Activated CD4-positive, alpha-beta T cell treated with anti-CD3 and anti-CD28 coated beads, Interleukin-2, Interleukin-6, amounts not matched to agents 100 ng/mL and 50 ng/mL, durations not matched to agents 16 hours and 8 hours (primary cell): ENCODE results near the gene COTL1.
A peak's percentile ranks its signal among the peaks of the same experiment; 100 is the strongest.
"Not testable (repeated sequence)": the region's sequence is repeated elsewhere in the genome, so short reads cannot be mapped to it uniquely, and the experiment has no call there.

Experiments
- DNase-seq: peaks from one replicate; pipeline ENCODE4 v3.0.0-alpha.2; 2020

Gene COTL1

DNA sequence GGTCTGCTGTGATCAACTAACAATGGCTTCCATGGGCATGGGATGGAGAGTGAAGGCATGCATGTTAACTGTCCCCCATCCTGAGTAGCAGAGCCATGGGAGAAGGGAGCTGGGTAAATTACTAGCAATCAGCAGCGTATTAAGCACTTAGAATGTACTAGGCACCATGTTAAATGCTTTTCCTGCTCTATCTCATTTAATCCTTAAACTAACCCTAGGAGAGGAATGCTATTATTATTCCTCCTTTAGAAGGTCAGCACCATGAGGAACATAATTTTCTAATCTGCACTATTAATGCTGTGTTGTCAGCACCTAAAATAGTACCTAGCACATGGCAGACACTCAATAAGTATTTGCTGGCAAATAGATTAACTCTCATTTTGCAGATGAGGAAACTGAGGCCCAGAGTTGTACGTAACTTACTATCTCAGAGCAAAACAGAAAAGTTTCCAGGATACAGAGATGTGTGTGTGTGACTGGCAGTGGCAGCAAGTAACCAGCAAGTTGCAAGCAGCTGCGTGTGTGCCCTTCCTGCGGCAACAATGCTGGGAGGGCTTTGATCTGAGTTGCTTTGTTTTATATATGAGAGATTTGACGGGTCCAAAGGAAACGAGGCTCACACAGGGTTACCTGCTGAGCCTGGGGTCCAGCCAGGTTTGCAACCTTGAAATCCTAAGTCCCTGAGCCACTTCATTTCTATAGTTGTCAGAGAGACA, 23.9 kb upstream of the COTL1 start:
- no peak for DNase-seq

DNA sequence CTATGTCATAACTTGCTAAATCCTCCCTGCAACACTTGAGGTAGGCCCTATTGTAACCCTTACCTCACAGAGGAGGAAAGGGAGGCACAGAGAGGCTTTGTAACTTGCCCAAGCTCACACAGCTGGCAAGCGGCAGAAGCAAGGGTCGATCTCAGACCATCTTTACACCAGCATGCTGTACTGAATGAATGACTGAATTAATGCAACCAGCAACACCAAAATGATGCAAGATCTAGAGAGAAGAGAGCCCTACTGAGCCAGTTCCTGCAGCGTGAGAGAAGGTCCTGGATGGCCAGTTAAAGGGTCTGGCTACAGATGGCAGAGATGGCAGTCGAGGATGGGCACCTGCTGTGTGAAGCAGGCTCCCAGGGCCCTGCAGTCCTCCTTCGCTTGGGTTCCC, 22.3 kb upstream of the COTL1 start:
- no peak for DNase-seq

DNA sequence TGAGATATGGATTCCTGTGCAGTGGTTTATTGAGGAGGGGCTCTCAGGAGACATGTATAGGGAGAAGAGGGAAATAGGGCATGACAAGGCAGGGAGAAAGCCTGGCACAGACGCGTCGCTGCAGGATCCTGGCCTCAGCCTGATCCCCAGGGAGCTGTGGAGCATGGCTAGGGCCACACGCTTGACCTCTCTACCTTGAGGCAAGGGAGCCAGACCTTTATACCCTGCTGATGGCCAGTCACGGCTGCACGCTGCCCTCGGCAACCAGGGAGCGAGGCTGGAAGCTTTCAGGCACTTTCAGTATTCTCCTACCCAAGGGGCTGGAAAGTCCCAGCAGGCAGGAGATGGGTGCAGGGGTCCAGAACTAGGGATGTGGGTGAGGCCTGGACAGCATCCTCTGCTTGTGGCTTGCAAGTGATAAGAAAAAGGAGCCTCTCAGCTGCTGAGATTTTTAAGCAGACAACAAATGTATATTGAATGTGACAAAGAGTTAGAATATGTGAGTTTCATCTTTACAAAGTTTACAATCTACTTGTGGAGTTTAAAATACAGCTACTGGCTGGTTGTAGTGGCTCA, 20.4 kb upstream of the COTL1 start:
- no peak for DNase-seq

DNA sequence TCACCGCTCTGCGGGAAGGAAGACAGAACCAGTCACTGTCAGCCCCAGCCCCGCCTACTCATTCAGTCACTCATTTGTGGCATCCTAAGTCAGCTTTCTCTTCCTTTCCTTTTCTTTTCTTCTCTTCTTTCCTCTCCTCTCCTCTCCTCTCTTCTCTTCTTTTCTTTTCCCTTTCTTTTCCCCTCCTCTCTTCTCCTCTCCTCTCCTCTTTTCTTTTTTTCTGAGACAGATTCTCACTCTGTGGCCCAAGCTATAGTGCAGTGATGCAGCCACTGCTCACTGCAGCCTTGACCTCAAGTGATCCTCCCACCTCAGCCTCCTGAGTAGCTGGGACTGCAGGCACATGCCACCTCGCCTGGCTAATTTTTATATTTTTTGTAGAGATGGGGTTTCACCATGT, 19.8 kb upstream of the COTL1 start:
- DNase-seq = no peak

DNA sequence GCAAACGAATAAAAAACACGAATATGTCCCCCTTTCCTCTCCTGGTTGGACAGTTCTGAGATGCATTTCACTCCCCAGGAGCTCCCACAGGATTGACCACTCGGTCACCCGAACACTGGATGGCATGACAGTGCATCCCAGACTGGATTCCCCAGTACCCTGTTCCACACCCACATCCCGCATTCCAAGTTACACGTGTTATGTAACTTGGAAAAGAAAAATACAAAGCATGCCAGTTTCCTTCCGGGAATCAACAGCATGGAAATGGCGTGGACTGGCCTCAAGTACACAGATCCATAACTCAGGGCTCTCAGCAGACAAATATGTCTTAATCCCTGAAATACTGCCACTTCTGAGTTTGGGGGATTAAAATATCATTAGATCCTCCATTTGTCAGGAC, 17.8 kb upstream of the COTL1 start:
- DNase-seq = no peak

DNA sequence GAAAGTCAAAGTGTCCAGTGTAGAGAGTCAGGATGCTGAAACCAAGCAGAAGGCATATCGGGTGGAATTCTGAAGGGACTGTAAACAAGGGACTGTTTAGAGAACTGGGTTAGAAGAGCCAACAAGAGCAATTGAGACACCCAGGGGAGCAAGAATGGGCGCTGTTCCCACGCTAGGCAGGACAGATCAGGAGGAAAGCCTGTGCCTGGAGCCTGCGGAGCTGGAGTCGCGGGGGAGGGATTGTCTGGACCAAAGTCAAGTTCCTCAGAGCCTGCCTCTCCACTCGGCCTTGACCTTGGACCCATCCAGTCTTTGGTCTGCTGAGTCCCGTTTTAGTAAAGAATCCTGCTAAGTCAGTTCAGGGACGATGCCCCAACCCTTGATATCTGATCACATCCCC, 15.7 kb upstream of the COTL1 start:
- no peak for DNase-seq

DNA sequence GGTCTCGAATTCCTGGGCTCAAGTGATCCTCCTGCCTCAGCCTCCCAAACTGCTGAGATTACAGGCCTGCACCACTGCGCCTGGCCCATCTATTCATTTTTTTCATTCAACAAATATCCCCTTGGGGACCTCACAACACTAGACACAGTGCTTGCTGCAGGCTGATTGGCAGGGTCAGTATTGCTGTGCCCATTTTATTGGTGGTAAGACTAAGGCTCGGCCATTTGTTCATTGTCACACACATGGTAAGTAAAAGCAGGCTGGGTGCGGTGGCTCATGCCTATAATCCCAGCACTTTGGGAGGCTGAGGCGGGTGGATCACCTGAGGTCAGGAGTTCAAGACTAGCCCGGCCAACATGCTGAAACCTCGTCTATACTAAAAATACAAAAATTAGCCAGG, 15.0 kb upstream of the COTL1 start:
- not testable (repeated sequence) for DNase-seq

DNA sequence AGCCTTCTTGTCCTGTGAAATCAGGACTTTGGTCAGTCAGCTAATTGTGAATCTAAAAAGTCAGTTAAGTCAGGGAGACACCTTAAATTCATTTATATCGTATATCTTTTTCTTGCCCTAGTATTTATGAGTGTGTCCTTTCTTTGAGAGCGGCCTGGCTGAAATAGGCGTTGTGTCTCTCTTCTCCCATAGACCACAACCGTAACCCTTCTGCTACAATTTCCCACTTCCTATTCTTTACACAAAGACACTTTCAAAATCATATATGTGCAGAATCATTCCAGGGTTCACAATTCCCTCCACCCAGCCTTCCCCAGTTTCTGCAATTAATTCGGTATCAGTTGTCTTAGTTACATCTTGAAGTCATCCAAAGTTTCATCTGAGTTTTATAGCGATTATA, 14.0 kb upstream of the COTL1 start:
- DNase-seq = no peak

DNA sequence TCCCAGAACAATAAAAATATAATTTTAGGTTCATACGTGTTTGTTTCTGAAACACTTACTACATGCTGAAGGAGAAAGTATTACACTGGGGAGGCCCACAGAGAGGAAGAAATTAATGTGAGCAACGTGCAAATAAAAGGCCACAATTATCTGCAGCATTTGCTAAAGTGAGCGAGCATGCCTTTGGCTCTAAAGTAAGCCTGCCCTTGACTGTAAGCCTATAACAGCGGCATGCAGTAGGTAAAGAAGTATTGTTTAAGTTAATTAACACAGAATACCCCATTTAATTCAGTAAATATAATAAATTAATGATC, 13.2 kb upstream of the COTL1 start:
- no peak for DNase-seq

DNA sequence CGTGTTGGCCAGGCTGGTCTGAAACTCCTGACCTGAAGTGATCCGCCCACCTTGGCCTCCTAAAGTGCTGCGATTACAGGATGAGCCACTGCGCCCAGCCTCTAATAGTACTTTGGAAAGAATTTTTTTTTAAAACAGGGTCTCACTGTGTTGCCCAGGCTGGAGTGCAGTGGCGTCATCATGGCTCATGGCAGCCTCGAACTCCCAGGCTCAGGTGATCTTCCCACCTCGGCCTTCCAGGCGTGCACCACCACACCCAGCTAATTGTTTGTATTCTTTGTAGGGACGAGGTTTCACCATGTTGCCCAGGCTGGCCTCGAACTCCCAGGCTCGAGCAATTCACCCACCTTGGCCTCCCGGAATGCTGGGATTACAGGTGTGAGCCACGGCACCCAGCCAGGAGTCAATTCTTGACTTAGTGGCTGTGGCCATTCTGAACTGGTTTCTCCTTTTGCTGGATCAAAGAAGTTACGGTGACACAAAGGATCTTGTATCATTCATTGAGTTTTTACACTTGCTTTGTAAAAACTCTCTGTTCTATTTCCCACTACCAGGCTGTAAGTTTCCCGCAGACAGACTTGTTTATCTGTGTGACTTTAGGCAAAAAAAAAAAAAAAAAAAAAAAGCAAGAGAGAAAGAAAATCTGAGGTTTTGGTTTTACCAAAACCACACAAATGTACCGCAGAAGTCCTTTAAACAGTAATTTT, 12.7 kb upstream of the COTL1 start:
- no peak for DNase-seq

DNA sequence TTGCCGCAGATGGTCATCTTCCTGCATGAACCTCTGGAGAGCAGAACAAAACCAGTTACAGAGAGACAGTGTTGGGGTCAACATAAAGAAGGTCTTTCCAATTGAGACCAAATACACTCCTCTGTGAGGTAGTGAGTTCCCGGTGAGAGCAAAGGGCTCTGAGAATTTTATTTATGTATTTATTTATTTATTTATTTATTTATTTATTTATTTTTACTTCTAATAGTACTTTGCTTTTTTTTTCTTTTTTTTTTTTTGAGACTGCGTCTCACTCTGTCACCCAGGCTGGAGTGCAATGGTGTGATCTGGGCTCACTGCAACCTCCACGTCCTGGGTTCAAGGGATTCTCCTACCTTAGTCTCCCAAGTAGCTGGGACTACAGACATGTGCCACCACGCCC, 12.1 kb upstream of the COTL1 start:
- DNase-seq = no peak

DNA sequence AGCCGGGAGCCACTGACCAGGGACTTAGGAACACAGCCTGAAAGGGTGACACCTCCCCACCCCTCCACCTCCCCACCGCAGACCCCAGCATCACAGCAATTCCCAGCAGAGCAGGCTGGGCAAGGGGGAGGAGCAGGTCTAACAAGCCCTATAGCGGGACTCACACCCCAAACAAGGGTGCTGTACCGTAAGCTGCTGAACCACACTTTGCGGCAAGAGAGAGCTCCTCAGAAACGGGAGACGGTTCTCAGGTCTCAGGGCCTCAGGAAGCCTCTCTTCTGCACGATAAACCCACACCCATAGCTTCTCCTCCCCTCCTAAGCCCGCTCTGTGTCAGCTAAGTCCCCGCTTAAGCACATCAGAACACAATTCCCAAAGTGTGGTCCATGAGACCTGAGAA, 11.7 kb upstream of the COTL1 start:
- DNase-seq = no peak

DNA sequence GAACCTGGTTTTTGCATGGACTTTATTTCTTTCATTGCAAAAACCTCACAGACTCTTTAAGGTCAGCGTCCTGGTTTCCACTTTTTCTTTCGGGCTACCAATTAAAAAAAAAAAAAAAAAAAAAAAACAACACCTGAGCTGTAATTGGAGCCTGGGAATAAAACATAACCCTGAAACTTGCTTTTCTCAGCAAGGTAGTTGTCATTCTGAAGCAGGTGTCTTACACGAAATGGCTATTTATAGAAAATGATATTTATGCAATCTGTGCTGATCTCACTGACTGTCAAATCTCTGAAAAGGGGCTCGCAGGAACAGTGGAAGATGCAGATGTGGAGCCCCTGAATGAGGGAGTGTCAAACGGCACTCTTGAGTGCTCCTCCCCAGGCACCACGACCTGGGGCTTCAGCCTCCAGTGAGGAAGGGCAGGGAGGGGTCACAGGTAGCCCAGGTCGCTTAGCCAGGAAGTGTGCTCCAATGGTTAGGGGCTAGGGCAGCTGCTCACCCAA, 10.4 kb upstream of the COTL1 start:
- no peak for DNase-seq

DNA sequence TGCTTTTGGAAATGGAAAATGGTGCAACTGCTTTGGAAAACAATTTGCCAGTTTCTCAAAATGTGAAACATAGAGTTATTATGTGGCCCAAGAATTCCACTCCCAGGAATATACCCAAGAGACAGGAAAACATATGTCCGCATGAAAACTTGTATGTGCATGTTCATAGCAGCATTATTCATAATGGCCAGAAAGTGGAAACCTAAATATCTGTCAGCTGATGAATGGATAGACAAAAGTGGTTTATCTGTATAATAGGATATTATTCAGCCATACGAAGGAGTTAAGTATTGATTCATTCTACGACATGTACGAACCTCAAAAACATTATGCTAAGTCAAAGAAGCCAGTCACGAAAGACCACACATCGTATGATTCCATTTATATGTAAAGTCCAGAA, 7.7 kb upstream of the COTL1 start:
- no peak for DNase-seq

DNA sequence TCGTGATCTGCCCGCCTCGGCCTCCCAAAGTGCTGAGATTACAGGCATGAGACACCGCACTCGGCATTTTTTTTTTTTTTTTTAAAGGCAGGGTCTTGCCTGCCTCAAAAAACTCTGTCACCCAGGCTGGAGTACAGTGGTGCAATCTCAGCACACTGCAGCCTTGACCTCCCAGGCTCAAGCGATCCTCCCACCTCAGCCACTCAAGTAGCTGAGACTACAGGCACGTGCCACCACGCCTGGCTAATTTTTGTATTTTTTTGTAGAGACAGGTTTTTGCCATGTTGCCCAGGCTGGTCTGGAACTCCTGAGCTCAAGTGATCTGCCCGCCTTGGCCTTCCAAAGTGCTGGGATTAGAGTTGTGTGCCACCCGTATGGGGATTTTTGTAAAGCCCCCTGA, 3.0 kb upstream of the COTL1 start:
- not testable (repeated sequence) for DNase-seq

DNA sequence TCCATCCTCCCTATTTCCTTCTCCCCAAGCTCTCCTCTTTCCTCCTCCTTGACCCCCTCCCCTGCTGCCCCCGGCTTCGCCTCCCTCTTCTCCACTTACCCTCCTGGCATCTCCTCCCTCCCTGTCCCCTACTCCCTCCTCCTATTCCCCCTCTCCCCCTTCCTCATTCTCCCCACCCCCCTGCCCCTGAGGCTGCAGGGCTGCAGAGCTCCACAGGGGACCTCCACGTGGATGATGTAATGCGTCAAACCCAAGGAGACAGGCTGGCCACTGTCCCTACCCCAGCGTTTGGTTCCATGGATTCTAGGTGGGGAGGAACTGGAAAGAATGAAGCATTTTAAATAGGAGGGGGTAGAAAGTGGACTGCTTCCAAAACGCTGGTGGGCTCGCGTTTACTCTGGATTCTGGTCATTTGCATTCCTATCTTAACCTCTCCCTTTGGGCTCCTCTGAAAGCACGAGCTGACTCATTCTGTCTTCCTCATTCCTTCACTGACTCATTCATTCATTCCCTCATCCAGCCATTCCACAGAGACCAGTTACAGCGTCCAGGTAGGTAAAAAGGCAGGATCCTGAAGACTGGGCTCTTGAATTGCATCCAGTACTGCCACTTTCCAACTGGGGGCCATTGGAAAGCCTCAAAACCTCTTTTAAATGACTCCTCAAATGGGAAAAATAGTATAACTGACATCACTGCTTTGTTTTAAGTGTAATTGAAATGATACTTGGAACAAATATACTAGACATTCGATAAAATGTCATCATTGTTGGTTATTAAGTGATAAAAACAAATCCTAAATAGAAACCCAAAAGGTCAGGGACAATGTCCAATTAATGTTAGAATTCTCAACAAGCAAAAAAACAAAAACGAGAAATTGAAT, 943 bp upstream of the COTL1 start:
- DNase-seq = no peak

DNA sequence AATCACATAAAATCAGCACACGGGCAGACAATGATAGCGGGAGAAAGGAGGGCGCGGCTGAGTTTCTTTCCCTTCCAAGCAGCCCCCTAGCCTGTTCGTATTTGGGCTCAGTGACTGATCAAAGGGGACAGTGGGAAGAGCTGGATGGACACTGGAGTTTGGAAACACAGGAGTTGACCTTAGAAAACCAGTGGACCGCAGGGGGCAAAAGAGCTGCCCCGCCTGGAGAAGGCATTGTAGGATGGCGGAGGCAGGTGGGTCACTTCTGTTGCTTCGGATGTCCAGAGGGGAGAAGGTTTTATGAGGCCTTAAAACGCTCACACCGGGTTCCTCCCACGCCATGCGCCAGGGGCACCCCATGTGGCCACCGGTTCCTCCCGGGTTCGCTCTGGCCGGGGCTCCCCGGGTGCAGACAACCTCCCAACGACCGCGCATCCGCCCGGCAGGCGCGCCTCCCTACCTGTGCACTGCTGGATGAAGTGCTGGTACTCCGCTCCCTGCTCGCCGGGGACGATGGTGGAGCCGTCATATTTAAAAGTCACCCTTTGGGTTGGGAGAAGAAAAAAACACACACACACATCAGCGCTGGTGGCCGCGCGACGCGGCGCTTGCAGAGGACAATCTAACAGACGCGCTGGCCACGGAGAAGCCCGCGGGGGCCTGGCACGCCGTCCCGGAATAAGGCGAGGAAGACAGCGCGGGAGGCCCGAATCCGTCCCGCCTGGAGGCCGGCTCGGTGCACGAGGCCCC, 662 bp downstream of the COTL1 start:
- DNase-seq = peak; percentile 59

DNA sequence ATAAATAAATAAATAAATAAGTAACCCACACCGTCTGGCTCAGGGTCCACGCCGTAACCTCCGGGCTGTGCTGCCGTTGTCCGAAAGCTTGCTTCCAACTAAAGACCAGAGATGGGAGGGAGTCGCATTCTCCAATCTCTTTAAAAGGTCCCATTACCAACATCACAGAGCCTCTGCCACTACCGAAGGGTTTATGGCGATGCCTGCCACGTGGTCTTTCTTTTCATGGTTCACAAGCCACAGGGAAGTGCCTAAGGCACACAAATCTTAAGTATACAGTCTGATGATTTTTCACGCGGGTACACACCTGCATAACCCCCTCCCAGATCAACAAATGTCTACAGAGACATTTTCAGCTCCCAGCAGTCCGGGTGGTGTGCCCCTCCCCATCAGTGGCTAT, 1.4 kb downstream of the COTL1 start:
- no peak for DNase-seq

DNA sequence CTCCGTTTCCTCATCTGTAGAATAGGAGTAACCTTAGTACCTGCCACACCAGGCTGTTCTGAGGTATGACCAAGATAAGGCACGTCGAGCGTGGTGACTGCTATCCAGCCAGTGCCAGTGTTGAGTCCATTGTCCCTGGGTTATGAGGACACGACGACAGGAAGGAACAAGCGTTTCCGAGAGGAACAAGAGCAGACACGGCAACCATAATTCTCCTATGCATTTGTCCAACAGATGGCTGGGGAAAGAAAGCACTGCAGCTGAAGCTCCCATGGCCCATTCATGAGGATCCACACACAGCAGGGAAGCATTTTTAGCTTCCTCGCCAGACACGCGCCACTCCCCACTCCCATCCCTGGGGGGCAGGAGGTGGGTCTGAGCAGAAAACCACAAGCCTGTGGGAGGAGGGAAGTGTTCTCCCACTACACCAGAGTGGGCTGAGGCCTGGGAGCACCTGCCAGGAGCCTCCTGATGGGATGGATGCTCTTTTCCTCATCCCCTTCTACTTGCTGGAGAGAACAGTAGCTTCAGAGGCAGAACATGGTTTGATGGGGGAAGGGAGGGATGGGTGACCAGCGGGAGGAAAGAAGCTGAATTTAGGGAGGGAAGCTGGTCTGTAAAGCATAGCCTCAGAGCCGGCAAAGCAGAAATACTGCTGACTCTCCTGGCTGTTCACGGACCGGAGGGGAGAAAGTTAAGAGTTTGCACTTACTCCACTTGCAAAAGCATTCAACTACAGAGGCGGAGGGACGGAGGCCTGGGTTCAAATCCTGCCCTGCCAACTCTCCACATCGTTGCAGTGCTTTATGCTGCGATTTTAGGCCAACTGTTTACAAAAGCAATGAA, 2.7 kb downstream of the COTL1 start:
- no peak for DNase-seq

DNA sequence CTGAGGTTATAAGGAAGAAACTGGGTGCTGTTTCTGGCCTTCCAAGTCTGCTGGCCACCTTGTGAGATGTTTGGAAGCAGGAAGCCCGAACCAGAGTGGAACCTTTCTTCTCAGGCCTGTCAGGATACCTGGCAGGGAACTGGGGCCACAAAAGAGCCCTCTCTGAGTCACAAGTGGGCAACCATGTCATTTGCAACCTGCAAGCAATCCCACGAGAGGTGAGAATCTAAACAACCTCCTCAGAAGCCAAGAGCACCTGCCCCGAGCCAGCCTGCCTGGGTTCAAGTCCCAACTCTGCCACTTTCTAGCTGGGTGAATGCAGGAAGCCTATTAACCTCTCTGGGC, 3.3 kb downstream of the COTL1 start:
- no peak for DNase-seq

DNA sequence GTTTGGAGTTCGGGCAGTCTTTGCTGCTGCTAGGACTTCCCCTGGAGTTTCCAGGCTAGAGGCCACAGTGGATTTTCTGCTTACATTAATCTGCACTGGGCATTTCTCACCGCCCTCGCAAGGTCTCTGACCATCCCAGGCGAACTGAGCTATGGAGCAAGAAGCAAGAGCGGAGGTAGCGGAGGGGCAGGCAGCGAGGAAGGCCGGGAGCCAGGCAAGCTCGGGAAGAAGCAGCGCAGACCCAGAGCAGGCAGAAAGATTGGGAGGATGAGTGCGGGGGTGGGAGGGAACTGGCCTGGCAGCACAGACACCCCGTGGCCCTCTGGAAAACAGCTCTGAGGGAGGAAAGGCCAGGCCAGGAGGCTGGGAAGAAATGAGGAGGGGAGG, 3.8 kb downstream of the COTL1 start:
- DNase-seq = no peak
